Astrocyte of the spinal cord (primary cell): ENCODE results near the gene GSTM4.
"Not testable (repeated sequence)": the region's sequence is repeated elsewhere in the genome, so short reads cannot be mapped to it uniquely, and the experiment has no call there.

Source experiments
- DNase-seq: peaks from one replicate; pipeline ENCODE4 v3.0.0; 2011; ENCODE audit warnings: low read depth, low spot score
- H3K4me3 ChIP-seq: 2 replicates; pipeline ENCODE4 v1.5.1; 2011; ENCODE audit warnings: low read depth, mild to moderate bottlenecking, low read length, moderate library complexity
- in situ Hi-C: cut with HindIII; loops from 2 replicates; pipeline ENCODE4 v1.10.0; 2017; ENCODE audit warnings: low sequenced_read_pairs
- TF ChIP-seq, protein P1 (sequence below): IDR thresholded peaks from 2 replicates; pipeline ENCODE4 v1.5.1; 2012; ENCODE audit warnings: low read depth, mild to moderate bottlenecking, low read length, inconsistent platforms

Gene GSTM4

DNA sequence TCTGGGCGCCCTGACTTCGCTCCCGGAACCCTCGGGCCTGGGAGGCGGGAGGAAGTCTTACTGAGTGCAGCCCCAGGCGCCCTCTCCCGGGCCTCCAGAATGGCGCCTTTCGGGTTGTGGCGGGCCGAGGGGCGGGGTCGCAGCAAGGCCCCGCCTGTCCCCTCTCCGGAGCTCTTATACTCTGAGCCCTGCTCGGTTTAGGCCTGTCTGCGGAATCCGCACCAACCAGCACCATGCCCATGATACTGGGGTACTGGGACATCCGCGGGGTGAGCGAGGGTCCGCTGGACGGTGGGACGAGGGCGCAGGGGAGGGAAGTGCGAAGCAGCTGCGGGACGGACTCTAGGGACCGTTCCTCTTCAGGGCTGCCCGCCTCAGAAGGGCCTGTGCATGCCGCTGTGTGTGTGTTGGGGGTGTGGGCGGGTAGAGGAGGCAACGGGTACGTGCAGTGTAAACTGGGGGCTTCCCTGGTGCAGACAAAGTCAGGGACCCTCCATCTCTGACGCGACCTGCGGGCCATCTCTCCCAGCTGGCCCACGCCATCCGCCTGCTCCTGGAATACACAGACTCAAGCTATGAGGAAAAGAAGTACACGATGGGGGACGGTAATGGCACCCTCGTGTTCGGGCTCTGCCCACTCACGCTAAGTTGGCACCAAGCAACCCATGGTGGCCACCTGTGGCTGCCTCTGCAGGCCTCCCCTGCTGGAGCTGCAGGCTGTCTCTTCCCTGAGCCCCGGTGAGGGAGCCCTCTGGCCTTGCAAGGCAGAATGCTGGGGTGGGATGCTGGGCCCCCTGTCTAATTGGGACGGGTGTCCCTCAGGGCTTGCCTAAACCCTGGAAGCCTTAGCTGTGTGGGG, 32.0 kb downstream of the GSTM4 start, which contains the start of gene GSTM1:
GSTM1 (plus strand) TSS at position 177 of the 859 bp plus-strand sequence; CDS start at position 234, 57 bp downstream.
- DNase-seq = peak; percentile 78
- TF ChIP-seq, protein P1, sequence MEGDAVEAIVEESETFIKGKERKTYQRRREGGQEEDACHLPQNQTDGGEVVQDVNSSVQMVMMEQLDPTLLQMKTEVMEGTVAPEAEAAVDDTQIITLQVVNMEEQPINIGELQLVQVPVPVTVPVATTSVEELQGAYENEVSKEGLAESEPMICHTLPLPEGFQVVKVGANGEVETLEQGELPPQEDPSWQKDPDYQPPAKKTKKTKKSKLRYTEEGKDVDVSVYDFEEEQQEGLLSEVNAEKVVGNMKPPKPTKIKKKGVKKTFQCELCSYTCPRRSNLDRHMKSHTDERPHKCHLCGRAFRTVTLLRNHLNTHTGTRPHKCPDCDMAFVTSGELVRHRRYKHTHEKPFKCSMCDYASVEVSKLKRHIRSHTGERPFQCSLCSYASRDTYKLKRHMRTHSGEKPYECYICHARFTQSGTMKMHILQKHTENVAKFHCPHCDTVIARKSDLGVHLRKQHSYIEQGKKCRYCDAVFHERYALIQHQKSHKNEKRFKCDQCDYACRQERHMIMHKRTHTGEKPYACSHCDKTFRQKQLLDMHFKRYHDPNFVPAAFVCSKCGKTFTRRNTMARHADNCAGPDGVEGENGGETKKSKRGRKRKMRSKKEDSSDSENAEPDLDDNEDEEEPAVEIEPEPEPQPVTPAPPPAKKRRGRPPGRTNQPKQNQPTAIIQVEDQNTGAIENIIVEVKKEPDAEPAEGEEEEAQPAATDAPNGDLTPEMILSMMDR = peak; percentile 37
- in situ Hi-C loops = no loop called here
- H3K4me3 ChIP-seq = peak within 1 kb of the TSS; percentile 44

DNA sequence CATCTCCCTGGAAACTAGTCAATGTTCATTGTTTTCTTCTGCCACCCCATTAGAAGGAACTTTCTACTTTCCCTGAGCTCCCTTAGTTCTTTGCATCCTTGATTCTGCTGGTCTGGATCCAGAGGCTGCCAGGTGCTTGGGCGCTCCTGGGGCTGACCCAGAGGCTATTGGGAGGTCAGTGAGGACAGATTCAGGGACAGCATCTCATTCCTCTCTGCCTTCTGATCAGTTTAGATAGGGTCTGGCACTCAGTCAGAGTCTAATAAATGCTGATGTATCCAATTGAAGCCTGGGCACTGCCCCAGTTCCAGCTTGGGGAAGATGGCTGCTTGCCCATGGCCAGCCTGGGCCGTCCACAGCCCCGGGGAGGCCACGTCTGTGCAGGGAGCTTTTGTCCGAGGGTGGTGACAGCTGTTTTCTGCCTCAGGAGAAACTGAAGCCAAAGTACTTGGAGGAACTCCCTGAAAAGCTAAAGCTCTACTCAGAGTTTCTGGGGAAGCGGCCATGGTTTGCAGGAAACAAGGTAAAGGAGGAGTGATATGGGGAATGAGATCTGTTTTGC, 34.0 kb downstream of the GSTM4 start:
- TF ChIP-seq, protein P1 = no peak
- DNase-seq = no peak
- H3K4me3 ChIP-seq = no peak overlapping the region
- in situ Hi-C loops = no loop called here

DNA sequence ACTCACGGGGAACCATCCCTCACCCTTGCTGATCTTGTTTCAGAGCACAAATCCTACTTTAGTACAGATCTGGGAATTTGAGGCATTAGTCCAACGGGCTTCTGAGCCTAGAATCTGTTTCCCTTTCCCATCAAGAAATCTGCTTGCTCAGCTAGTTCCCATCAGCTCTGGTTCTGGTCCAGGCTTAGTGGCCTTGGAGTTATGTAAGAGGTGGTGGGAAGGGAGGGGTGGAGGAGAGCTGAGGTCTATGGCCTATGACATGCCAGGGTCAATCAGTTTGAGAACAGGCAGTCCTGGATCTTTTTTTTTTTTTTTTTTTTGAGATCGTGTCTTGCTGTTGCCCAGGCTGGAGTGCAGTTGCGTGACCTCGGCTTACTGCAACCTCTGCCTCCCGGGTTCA, 35.9 kb downstream of the GSTM4 start:
- in situ Hi-C loops = no loop called here
- no peak overlapping the region for H3K4me3 ChIP-seq

DNA sequence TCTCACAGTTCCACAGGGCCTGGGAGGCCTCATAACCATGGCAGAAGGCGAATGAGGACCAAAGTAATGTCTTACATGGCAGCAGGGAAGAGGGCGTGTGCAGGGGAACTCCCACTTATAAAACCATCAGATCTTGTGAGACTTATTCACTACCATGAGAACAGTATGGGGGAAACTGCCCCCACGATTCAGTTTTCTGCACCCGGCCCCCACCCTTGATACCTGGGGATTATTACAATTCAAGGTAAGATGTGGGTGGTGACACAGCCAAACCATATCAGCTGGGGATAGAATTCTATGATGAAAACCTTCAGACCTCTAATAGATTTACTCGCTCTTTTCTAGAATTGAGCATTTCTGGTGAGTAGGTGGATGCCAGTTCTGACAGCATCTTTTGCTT, 38.5 kb downstream of the GSTM4 start:
- H3K4me3 ChIP-seq, in situ Hi-C loops, DNase-seq: not testable (repeated sequence)

More for the DNA sequence above, 35.9 kb downstream of the GSTM4 start:
- DNase-seq = no peak
- TF ChIP-seq, protein P1 = no peak

DNA sequence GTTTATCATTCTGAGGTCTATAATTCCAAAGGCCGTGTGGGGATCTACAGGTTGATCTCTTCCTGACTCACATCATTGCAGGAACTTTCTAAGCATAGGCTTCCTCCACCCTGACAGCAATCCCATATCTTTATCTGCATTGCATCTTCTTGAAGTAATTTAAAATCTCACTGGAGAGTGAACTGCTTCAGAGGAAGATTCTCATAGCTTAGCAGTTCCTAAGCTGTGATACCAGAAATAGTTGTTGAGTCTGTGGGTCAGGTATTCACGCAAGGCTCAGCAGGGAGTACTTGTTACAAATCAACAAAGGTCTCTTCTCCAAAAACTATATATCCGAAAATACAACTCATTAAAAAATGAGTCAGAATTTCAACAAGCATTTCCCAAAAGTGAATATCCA, 39.2 kb downstream of the GSTM4 start:
- in situ Hi-C loops, DNase-seq, H3K4me3 ChIP-seq: not testable (repeated sequence)

DNA sequence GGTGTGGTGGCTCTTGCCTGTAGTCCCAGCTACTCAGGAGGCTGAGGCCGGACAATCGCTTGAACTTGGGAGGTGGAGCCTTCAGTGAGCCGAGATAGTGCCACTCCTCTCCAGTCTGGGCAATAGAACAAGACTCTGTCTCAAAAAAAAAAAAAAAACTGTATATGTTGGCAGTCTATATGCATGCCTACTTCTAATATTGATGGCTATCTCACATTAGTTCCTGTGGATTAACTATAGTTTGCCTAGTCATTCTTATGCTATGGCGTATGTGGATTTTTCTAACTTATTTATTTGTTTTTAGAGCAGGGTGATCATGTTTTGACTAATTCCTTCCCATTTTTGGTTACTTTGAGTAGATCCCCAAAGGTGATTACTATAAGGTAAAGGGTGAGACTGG, 41.2 kb downstream of the GSTM4 start:
- H3K4me3 ChIP-seq = no peak overlapping the region
- in situ Hi-C loops = no loop called here
- TF ChIP-seq, protein P1 = no peak
- DNase-seq = no peak

DNA sequence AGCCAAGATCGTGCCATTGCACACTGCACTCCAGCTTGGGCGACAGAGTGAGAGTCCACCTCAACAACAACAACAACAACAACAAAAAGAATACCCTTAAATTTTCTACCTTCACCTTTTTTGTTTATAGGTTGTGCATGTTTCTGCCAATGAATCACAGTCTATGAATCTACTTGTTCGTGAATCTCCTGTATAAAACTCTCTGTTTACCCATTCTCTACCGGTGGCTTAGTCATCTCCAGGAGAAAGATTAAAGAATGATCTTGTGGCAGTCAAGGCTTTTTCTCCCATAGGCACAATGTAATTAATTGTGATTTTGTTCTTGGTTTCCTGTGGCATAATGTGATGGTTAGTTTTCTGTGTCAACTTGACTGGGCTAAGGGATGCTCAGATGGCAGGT, 42.0 kb downstream of the GSTM4 start:
- DNase-seq, in situ Hi-C loops, H3K4me3 ChIP-seq: not testable (repeated sequence)

DNA sequence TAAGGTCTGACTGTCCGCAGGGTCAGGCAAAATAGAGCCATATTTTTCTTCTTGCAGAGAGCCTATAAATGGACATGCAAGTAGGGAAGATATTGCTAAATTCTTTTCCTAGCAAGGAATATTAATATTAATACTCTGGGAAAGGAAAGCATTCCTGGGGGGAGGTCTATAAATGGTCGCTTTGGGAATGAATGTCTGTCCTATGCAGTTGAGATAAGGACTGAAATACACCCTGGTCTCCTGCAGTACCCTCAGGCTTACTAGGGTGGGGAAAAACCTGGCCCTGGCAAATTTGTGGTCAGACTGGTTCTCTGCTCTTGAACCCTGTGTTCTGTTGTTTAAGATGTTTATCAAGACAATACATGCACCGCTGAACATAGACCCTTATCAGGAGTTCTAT, 47.0 kb downstream of the GSTM4 start:
- in situ Hi-C loops, DNase-seq, H3K4me3 ChIP-seq: not testable (repeated sequence)

DNA sequence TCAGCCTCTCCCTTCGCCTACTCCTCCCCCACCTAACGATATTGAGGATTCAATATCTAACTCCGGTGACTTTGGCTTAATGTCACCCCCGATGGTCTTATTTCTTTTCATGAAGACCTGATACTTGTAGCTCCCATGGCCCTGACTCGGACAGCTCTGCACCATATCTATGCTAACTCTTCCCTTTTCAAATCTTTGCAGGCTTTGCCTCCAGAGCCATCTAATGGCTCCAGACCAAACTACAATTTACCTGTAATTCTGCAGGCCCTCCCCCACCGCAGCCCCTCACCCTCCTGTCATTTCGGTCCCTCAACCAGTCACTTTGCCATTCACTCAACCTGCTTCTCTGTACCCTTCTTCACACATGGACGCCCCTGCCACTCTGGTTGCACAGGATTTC, 48.3 kb downstream of the GSTM4 start:
- TF ChIP-seq, protein P1 = no peak
- in situ Hi-C loops = no loop called here
- DNase-seq = no peak
- no peak overlapping the region for H3K4me3 ChIP-seq
